Measurements from ENCODE around the gene ARSB.

DNA sequence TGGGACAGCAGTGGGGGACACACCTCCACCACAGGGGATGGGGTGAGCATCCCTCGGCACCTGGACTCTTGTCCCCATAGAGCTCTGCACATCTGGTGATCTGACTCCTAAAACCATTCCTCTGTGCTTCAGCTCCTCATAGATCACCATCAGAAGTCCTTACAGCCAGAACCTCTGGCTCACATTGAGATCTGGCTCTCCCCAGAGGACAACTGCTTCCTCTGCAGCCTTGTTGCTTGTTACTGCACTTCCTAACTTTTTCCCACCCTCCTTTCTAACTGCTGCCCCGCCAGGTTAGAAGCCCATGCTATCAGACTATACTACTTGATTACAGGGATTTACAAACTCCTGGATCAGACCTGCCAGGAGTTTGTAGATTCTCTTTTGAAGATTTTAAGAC is 64.5 kb downstream of the ARSB start:
- TF ChIP-seq CEBPZ (IDR thresholded peaks at IDR 0.05; ENCODE audit: low read depth, low read length), result no peak
- TF ChIP-seq, protein P1, sequence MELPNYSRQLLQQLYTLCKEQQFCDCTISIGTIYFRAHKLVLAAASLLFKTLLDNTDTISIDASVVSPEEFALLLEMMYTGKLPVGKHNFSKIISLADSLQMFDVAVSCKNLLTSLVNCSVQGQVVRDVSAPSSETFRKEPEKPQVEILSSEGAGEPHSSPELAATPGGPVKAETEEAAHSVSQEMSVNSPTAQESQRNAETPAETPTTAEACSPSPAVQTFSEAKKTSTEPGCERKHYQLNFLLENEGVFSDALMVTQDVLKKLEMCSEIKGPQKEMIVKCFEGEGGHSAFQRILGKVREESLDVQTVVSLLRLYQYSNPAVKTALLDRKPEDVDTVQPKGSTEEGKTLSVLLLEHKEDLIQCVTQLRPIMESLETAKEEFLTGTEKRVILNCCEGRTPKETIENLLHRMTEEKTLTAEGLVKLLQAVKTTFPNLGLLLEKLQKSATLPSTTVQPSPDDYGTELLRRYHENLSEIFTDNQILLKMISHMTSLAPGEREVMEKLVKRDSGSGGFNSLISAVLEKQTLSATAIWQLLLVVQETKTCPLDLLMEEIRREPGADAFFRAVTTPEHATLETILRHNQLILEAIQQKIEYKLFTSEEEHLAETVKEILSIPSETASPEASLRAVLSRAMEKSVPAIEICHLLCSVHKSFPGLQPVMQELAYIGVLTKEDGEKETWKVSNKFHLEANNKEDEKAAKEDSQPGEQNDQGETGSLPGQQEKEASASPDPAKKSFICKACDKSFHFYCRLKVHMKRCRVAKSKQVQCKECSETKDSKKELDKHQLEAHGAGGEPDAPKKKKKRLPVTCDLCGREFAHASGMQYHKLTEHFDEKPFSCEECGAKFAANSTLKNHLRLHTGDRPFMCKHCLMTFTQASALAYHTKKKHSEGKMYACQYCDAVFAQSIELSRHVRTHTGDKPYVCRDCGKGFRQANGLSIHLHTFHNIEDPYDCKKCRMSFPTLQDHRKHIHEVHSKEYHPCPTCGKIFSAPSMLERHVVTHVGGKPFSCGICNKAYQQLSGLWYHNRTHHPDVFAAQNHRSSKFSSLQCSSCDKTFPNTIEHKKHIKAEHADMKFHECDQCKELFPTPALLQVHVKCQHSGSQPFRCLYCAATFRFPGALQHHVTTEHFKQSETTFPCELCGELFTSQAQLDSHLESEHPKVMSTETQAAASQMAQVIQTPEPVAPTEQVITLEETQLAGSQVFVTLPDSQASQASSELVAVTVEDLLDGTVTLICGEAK (IDR thresholded peaks at IDR 0.05; ENCODE audit: borderline replicate concordance), result no peak

Measured in GM12878 (cell line).